ENCODE results near the gene NOBOX.

NOBOX gene

GRCh38 chr7:144410441-144410840 is 6.9 kb upstream of the NOBOX start:
- TF ChIP-seq, protein P1, sequence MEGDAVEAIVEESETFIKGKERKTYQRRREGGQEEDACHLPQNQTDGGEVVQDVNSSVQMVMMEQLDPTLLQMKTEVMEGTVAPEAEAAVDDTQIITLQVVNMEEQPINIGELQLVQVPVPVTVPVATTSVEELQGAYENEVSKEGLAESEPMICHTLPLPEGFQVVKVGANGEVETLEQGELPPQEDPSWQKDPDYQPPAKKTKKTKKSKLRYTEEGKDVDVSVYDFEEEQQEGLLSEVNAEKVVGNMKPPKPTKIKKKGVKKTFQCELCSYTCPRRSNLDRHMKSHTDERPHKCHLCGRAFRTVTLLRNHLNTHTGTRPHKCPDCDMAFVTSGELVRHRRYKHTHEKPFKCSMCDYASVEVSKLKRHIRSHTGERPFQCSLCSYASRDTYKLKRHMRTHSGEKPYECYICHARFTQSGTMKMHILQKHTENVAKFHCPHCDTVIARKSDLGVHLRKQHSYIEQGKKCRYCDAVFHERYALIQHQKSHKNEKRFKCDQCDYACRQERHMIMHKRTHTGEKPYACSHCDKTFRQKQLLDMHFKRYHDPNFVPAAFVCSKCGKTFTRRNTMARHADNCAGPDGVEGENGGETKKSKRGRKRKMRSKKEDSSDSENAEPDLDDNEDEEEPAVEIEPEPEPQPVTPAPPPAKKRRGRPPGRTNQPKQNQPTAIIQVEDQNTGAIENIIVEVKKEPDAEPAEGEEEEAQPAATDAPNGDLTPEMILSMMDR (IDR thresholded peaks at IDR 0.05; ENCODE audit: low read depth, low read length): no peak
- in situ Hi-C loops (cut with HindIII; ENCODE audit: low sequenced_read_pairs): no loop called here
- DNase-seq (ENCODE audit: low read depth, low spot score): no peak
- no peak overlapping the region for H3K4me3 ChIP-seq (ENCODE audit: low read depth, low read length)

DNA sequence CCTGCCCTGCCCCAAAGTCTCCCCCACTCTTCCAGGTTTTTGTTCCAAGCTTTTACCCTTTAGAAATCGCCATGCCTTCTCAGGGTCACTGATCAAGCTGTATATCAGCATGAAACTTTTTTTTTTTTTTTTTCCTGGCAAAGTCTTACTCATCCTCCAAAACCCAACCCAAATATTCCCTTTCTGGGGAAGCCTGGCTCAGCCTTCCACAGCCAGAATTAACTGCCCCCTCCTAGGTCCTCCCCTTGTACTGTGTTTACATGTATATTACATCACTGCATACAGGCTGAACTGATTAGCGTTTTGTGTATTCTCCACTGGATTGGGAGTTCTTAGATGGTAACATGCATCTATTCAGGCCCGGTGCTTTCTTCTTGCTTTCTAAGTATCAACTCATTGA is 4.6 kb upstream of the NOBOX start:
- TF ChIP-seq, protein P1 (IDR thresholded peaks at IDR 0.05; ENCODE audit: low read depth, low read length): no peak
- in situ Hi-C loops (cut with HindIII; ENCODE audit: low sequenced_read_pairs): no loop called here
- DNase-seq (ENCODE audit: low read depth, low spot score): no peak
- H3K4me3 ChIP-seq (ENCODE audit: low read depth, low read length): no peak overlapping the region

DNA sequence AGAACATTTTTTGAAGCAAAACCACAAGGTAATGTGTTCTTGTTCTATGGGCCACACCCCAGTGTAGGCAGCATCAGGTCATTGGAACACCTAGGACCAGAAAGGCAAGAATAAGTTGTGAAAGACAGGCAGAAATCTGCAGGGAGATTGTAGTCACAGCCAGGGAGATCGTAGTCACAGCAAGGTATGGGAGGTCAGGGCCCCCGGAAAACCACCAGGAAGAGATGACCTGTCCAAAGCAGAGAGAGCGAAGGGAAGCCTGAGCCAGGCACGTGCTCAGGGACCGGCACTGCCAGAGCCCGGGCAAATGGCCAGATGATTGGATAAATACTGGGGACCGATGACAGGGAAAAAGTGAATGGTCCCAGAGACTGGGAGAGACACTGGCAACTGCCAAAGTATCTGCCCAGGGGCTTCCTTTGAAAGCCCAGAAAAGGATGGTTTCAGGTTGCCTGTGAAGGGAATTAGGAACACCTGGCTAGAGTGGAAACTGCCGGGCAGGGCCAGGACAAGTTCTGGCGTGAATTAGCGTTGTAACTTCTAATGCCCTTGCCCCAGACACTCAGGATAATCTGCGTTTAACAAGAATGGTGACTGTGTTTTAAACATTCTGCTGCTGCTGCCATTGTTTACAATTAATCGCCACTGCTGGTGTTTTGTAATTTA is 3.9 kb upstream of the NOBOX start:
- no peak overlapping the region for H3K4me3 ChIP-seq (ENCODE audit: low read depth, low read length)
- in situ Hi-C loops (cut with HindIII; ENCODE audit: low sequenced_read_pairs): no loop called here
- no peak for DNase-seq (ENCODE audit: low read depth, low spot score)

DNA sequence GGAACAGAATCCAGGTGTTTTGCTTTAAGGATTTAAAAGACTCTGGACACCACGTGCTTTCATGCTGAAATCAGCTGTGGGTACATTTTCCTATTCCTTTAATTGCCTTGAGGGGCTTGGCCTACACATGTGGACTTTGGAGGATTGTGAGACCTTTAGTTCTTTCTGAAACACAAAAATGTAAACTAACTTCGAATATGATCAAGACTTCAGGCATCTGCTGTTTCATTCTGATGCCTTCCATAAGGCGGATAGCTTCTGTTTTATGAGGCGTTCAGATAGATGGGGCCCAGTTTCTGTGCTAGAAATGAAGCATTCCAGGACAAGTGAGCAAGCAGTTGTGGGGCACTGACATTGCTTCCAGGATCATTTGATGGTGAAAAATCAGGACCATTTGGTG is 1.5 kb upstream of the NOBOX start:
- in situ Hi-C loops (cut with HindIII; ENCODE audit: low sequenced_read_pairs): no loop called here

More for the DNA sequence above, 3.9 kb upstream of the NOBOX start:
- TF ChIP-seq, protein P1 (IDR thresholded peaks at IDR 0.05; ENCODE audit: low read depth, low read length): no peak

DNA sequence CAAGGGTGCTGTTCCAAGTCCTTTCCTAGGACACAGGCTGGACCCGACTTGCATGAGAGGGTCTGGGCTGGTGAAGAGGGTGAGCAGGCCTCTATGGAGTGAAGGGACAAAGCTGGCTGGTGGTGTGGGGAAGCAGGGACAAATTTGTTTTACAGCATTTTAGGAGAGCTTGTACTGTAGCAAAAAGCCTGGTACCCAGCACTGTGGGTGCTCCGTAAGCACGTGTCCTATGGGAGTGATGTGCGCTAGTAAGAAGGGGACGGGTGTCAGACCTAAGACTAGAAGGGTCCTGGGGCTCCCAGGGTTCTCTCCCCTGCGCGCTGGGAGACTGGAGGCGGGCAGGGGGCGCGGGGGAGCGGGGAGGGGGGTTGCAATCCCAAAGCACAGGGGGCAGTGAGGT is 391 bp downstream of the NOBOX start:
- H3K4me3 ChIP-seq (ENCODE audit: low read depth, low read length): no peak overlapping the region
- in situ Hi-C loops (cut with HindIII; ENCODE audit: low sequenced_read_pairs): no loop called here
- DNase-seq (ENCODE audit: low read depth, low spot score): no peak
- TF ChIP-seq, protein P1 (IDR thresholded peaks at IDR 0.05; ENCODE audit: low read depth, low read length): no peak

More for the DNA sequence above, 1.5 kb upstream of the NOBOX start:
- DNase-seq (ENCODE audit: low read depth, low spot score): no peak
- TF ChIP-seq, protein P1 (IDR thresholded peaks at IDR 0.05; ENCODE audit: low read depth, low read length): no peak
- H3K4me3 ChIP-seq (ENCODE audit: low read depth, low read length): no peak overlapping the region

DNA sequence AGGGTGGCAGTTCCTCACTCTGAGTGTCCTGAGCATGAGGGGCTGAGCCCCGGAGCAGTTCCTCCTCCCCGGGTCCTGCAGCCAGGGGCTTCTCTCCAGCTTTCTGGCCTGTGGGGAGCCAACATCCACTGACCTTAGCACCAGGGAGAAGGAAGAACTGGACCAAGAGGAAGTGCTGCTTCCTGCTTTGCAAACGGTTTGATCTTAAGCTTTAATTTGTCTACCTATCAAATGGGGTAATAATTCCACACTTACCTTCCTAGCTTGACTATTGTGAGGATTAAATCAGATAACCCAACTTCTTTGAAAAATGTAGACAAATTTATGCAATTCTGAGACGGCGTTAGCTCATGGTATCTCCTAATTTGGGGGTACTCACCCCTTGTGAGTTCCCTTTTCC is 2.0 kb downstream of the NOBOX start:
- TF ChIP-seq, protein P1 (IDR thresholded peaks at IDR 0.05; ENCODE audit: low read depth, low read length): no peak
- no peak for DNase-seq (ENCODE audit: low read depth, low spot score)
- in situ Hi-C loops (cut with HindIII; ENCODE audit: low sequenced_read_pairs): no loop called here
- no peak overlapping the region for H3K4me3 ChIP-seq (ENCODE audit: low read depth, low read length)

Data from astrocyte of the spinal cord (primary cell).